H9 (cell line): ENCODE measurements around the gene RAPGEF6. TPM values are rescaled to one million over a fixed set of nuclear protein-coding genes. Genes with fewer than 3 reads are reported as not detected.

Source experiments
- DNase-seq: peaks from one replicate; pipeline ENCODE4 v3.0.0-alpha.2; 2017
- H2AFZ ChIP-seq: one replicate; pipeline ENCODE4 v1.6.1; 2013; ENCODE audit warnings: mild to moderate bottlenecking, low read length, control low read depth, moderate library complexity
- H2AK5ac ChIP-seq: 2 replicates; pipeline ENCODE4 v1.6.1; 2013; ENCODE audit warnings: low read length, control low read depth, mixed read lengths; ENCODE audit not compliant: insufficient read length
- H2BK120ac ChIP-seq: one replicate; pipeline ENCODE4 v1.6.1; 2013; ENCODE audit warnings: low read depth, mild to moderate bottlenecking, low read length, control low read depth, inconsistent platforms; ENCODE audit not compliant: poor library complexity, severe bottlenecking
- H2BK12ac ChIP-seq: 2 replicates; pipeline ENCODE4 v1.6.1; 2013; ENCODE audit warnings: low read length, control low read depth, mixed read lengths, low read depth; ENCODE audit not compliant: insufficient read length
- H2BK15ac ChIP-seq: 2 replicates; pipeline ENCODE4 v1.6.1; 2013; ENCODE audit warnings: low read depth, low read length, control low read depth
- H2BK20ac ChIP-seq: one replicate; pipeline ENCODE4 v1.6.1; 2013; ENCODE audit warnings: low read depth, mild to moderate bottlenecking, low read length, control low read depth, inconsistent platforms; ENCODE audit not compliant: poor library complexity, severe bottlenecking
- H2BK5ac ChIP-seq: 2 replicates; pipeline ENCODE4 v1.6.1; 2013; ENCODE audit warnings: low read length, control low read depth, mixed read lengths; ENCODE audit not compliant: insufficient read length
- H3K14ac ChIP-seq: 2 replicates; pipeline ENCODE4 v1.6.1; 2013; ENCODE audit warnings: low read length, control low read depth; ENCODE audit not compliant: insufficient read depth
- H3K18ac ChIP-seq: 2 replicates; pipeline ENCODE4 v1.6.1; 2013; ENCODE audit warnings: low read depth, mild to moderate bottlenecking, mixed read lengths, low read length, control low read depth; ENCODE audit not compliant: insufficient read length
- H3K23ac ChIP-seq: 2 replicates; pipeline ENCODE4 v1.6.1; 2013; ENCODE audit warnings: low read length, control low read depth, mixed read lengths, low read depth; ENCODE audit not compliant: insufficient read length
- H3K23me2 ChIP-seq: 2 replicates; pipeline ENCODE4 v1.6.1; 2013; ENCODE audit warnings: low read depth, mild to moderate bottlenecking, mixed read lengths, low read length, control low read depth; ENCODE audit not compliant: insufficient read length, poor library complexity, severe bottlenecking
- H3K27ac ChIP-seq: 2 replicates; pipeline ENCODE4 v1.5.1; 2013; ENCODE audit warnings: low read length, control low read depth, mixed read lengths, low read depth; ENCODE audit not compliant: insufficient read length
- H3K27me3 ChIP-seq: 2 replicates; pipeline ENCODE4 v1.6.1; 2013; ENCODE audit warnings: low read length, control low read depth, inconsistent platforms; ENCODE audit not compliant: insufficient read depth
- H3K4ac ChIP-seq: 2 replicates; pipeline ENCODE4 v1.6.1; 2013; ENCODE audit warnings: low read depth, mild to moderate bottlenecking, control low read depth, inconsistent platforms, low read length, moderate library complexity
- H3K4me1 ChIP-seq: 2 replicates; pipeline ENCODE4 v1.6.1; 2013; ENCODE audit warnings: low read length, control low read depth, inconsistent platforms; ENCODE audit not compliant: insufficient read depth
- H3K4me2 ChIP-seq: 2 replicates; pipeline ENCODE4 v1.6.1; 2013; ENCODE audit warnings: low read length, control low read depth, mixed read lengths; ENCODE audit not compliant: insufficient read length, insufficient read depth
- H3K56ac ChIP-seq: 2 replicates; pipeline ENCODE4 v1.6.1; 2013; ENCODE audit warnings: low read depth, mild to moderate bottlenecking, mixed read lengths, low read length, control low read depth; ENCODE audit not compliant: insufficient read length
- H3K79me1 ChIP-seq: 2 replicates; pipeline ENCODE4 v1.6.1; 2013; ENCODE audit warnings: low read depth, mild to moderate bottlenecking, moderate library complexity, low read length, control low read depth, inconsistent platforms; ENCODE audit not compliant: insufficient read depth, poor library complexity, severe bottlenecking
- H3K79me2 ChIP-seq: 2 replicates; pipeline ENCODE4 v1.6.1; 2013; ENCODE audit warnings: low read length, control low read depth, inconsistent platforms; ENCODE audit not compliant: insufficient read depth
- H3K9ac ChIP-seq: 2 replicates; pipeline ENCODE4 v1.6.1; 2013; ENCODE audit warnings: low read length, control low read depth, mixed read lengths; ENCODE audit not compliant: insufficient read length; ENCODE audit errors: extremely low read depth
- H3K9me3 ChIP-seq: one replicate; pipeline ENCODE4 v1.6.1; 2013; ENCODE audit warnings: low read depth, low read length, inconsistent platforms; ENCODE audit not compliant: control insufficient read depth
- H3T11ph ChIP-seq: one replicate; pipeline ENCODE4 v1.6.1; 2013; ENCODE audit warnings: mild to moderate bottlenecking, low read length, control low read depth, inconsistent platforms
- H4K20me1 ChIP-seq: one replicate; pipeline ENCODE4 v1.6.1; 2013; ENCODE audit not compliant: control insufficient read depth, insufficient read length, insufficient read depth
- H4K5ac ChIP-seq: 2 replicates; pipeline ENCODE4 v1.6.1; 2013; ENCODE audit warnings: low read depth, mild to moderate bottlenecking, mixed read lengths, low read length, control low read depth; ENCODE audit not compliant: insufficient read length
- H4K8ac ChIP-seq: replicated peaks from 2 replicates; pipeline ENCODE4 v1.6.1; 2013; ENCODE audit warnings: low read length, control low read depth, mixed read lengths, low read depth; ENCODE audit not compliant: insufficient read length
- H4K91ac ChIP-seq: 2 replicates; pipeline ENCODE4 v1.6.1; 2013; ENCODE audit warnings: low read depth, mild to moderate bottlenecking, moderate library complexity, mixed read lengths, low read length, control low read depth; ENCODE audit not compliant: insufficient read length
- H3K27ac Mint-ChIP-seq, 3 experiments: 2 replicates in 2 of 3; 3 replicates in 1 of 3; pipeline ENCODE4 v1.8.0; 2020 to 2021; ENCODE audit warnings: mixed read lengths in 3 of 3, mild to moderate bottlenecking in 1 of 3, moderate library complexity in 1 of 3
- H3K27me3 Mint-ChIP-seq: 2 replicates; pipeline ENCODE4 v1.8.0; 2021; ENCODE audit warnings: low read depth, mild to moderate bottlenecking, moderate library complexity, mixed read lengths
- H3K36me3 Mint-ChIP-seq, 3 experiments: 2 replicates in 2 of 3; 3 replicates in 1 of 3; pipeline ENCODE4 v1.8.0; 2020 to 2021; ENCODE audit warnings: low read depth in 3 of 3, mixed read lengths in 3 of 3; ENCODE audit not compliant: insufficient read depth in 1 of 3
- H3K4me1 Mint-ChIP-seq, 2 experiments: 2 replicates each; pipeline ENCODE4 v1.8.0; 2020; ENCODE audit warnings: mixed read lengths in 2 of 2
- H3K4me3 Mint-ChIP-seq, 2 experiments: 2 replicates in 1 of 2; 3 replicates in 1 of 2; pipeline ENCODE4 v1.8.0; 2020 to 2021; ENCODE audit warnings: mild to moderate bottlenecking in 2 of 2, mixed read lengths in 2 of 2, moderate library complexity in 1 of 2
- H3K9me3 Mint-ChIP-seq, 2 experiments: 2 replicates in 1 of 2; 3 replicates in 1 of 2; pipeline ENCODE4 v1.8.0; 2020; ENCODE audit warnings: mild to moderate bottlenecking in 2 of 2, mixed read lengths in 2 of 2, moderate library complexity in 1 of 2
- WGBS: extraction: QIAGEN DNeasy Blood & Tissue Kit; methylation state at CpG from one replicate; pipeline ENCODE4 v1.1.7; 2013; ENCODE audit warnings: missing lambda C conversion rate, low lambda C conversion rate, mixed read lengths; ENCODE audit not compliant: insufficient read length; ENCODE audit errors: extremely low coverage; 5-methylcytosine and 5-hydroxymethylcytosine counted together
- total RNA-seq: library from RNA; stranded (reverse); gene quantifications from 2 replicates; pipeline ENCODE4 v1.2.1, GENCODE V29; 2021
- TF ChIP-seq, protein P1 (sequence below): fragments of 200-600 bp; sonication (generic); conservative IDR thresholded peaks from 3 replicates; pipeline ENCODE4 v1.8.0; 2021; ENCODE audit warnings: antibody characterized with exemption, mild to moderate bottlenecking

Gene RAPGEF6
- total RNA-seq, 1 experiment from 2014 or later: 19.7 TPM

GRCh38 chr5:131659841-131660240 lies 24.8 kb upstream of the RAPGEF6 start:
- no peak overlapping the region for H3K18ac ChIP-seq
- no peak overlapping the region for H3K4me3 Mint-ChIP-seq
- no peak overlapping the region for H2BK20ac ChIP-seq

More at GRCh38 chr5:131659841-131660240, 24.8 kb upstream of the RAPGEF6 start:
- H3T11ph ChIP-seq: no peak overlapping the region
- TF ChIP-seq, protein P1, sequence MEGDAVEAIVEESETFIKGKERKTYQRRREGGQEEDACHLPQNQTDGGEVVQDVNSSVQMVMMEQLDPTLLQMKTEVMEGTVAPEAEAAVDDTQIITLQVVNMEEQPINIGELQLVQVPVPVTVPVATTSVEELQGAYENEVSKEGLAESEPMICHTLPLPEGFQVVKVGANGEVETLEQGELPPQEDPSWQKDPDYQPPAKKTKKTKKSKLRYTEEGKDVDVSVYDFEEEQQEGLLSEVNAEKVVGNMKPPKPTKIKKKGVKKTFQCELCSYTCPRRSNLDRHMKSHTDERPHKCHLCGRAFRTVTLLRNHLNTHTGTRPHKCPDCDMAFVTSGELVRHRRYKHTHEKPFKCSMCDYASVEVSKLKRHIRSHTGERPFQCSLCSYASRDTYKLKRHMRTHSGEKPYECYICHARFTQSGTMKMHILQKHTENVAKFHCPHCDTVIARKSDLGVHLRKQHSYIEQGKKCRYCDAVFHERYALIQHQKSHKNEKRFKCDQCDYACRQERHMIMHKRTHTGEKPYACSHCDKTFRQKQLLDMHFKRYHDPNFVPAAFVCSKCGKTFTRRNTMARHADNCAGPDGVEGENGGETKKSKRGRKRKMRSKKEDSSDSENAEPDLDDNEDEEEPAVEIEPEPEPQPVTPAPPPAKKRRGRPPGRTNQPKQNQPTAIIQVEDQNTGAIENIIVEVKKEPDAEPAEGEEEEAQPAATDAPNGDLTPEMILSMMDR: no peak
- H2AK5ac ChIP-seq: no peak overlapping the region
- H3K27ac ChIP-seq: no peak overlapping the region
- Mint-ChIP-seq H3K9me3 (peaks cover 0 to 2% of the 10 kb centered on the region in 2 experiments; a peak in 2 of 5 replicates), H3K27ac (no peak overlapping the region), H3K4me1 (no peaks in the 10 kb centered on the region; a peak in 1 of 4 replicates), H3K27me3 (no peaks in the 10 kb centered on the region; the same call in 1 of the 2 replicates), H3K36me3 (peaks cover 24 to 30% (median 24%) of the 10 kb centered on the region in 3 experiments)
- H3K79me2 ChIP-seq: no peaks in the 10 kb centered on the region
- no peaks in the 10 kb centered on the region for H3K27me3 ChIP-seq
- H4K8ac ChIP-seq: no peak overlapping the region
- H3K9me3 ChIP-seq: peaks cover 5% of the 10 kb centered on the region
- no peak overlapping the region for H3K4ac ChIP-seq
- no peak overlapping the region for H2BK5ac ChIP-seq
- no peak for DNase-seq
- WGBS: no CpG with 5 or more reads among the region's 9 CpGs
- no peak overlapping the region for H3K14ac ChIP-seq
- no peak overlapping the region for H4K91ac ChIP-seq
- no peak overlapping the region for H2BK12ac ChIP-seq
- H3K9ac ChIP-seq: no peak overlapping the region
- no peak overlapping the region for H3K4me2 ChIP-seq
- H4K20me1 ChIP-seq: no peaks in the 10 kb centered on the region
- no peak overlapping the region for H2BK15ac ChIP-seq
- no peak overlapping the region for H3K56ac ChIP-seq
- no peaks in the 10 kb centered on the region for H3K4me1 ChIP-seq
- H2BK120ac ChIP-seq: no peak overlapping the region
- no peak overlapping the region for H2AFZ ChIP-seq
- no peaks in the 10 kb centered on the region for H3K79me1 ChIP-seq
- no peak overlapping the region for H4K5ac ChIP-seq
- H3K23ac ChIP-seq: no peak overlapping the region
- H3K23me2 ChIP-seq: no peaks in the 10 kb centered on the region
